ENCODE measurements around the gene SRCIN1. TPM values are rescaled to one million over a fixed set of nuclear protein-coding genes. Genes with fewer than 3 reads are reported as not detected.
"Not testable (repeated sequence)": the region's sequence is repeated elsewhere in the genome, so short reads cannot be mapped to it uniquely, and the experiment has no call there.

SRCIN1 gene
- total RNA-seq, 1 donor from 2014 or later, result 6.2 TPM

GRCh38 chr17:38501718-38502117 lies 104.0 kb downstream of the SRCIN1 start:
- DNase-seq (ENCODE audit: low spot score); intact Hi-C loops (cut with DNase I): not testable (repeated sequence)

GRCh38 chr17:38499230-38499629 lies 106.5 kb downstream of the SRCIN1 start:
- DNase-seq (ENCODE audit: low spot score); intact Hi-C loops (cut with DNase I): not testable (repeated sequence)

- DNase-seq (ENCODE audit: low spot score), result no peak
- intact Hi-C loops (cut with DNase I), result no loop called here
Observed at GRCh38 chr17:38498353-38498752, 107.4 kb downstream of the SRCIN1 start.

GRCh38 chr17:38497656-38498055 lies 108.1 kb downstream of the SRCIN1 start:
- DNase-seq (ENCODE audit: low spot score); intact Hi-C loops (cut with DNase I): not testable (repeated sequence)

- not testable (repeated sequence) for DNase-seq (ENCODE audit: low spot score)
- intact Hi-C loops (cut with DNase I), result loop anchor here (5.0 kb wide), 2 partner anchors 88 to 173 kb away; no protein-coding TSS in a partner anchor
Observed at GRCh38 chr17:38494152-38494551, 111.6 kb downstream of the SRCIN1 start.

- DNase-seq (ENCODE audit: low spot score), result peak; percentile 94
- intact Hi-C loops (cut with DNase I), result loop anchor here (5.0 kb wide), 2 partner anchors 90 to 175 kb away; no protein-coding TSS in a partner anchor
Observed at GRCh38 chr17:38492067-38493040, 113.4 kb downstream of the SRCIN1 start.

GRCh38 chr17:38491346-38492066 lies 114.2 kb downstream of the SRCIN1 start:
- intact Hi-C loops (cut with DNase I), result loop anchor here (5.0 kb wide), 2 partner anchors 91 to 176 kb away; no protein-coding TSS in a partner anchor
- DNase-seq (ENCODE audit: low spot score), result not testable (repeated sequence)

GRCh38 chr17:38489774-38490173 lies 116.0 kb downstream of the SRCIN1 start:
- DNase-seq (ENCODE audit: low spot score), result not testable (repeated sequence)
- intact Hi-C loops (cut with DNase I), result loop anchor here (5.0 to 10.0 kb wide), 4 partner anchors 62 to 178 kb away; partner anchors contain the start of genes ARHGAP23 and SOCS7

GRCh38 chr17:38485681-38486298 lies 120.0 kb downstream of the SRCIN1 start:
- not testable (repeated sequence) for DNase-seq (ENCODE audit: low spot score)
- intact Hi-C loops (cut with DNase I), result loop anchor here (1.0 to 10.0 kb wide), 3 partner anchors 41 to 131 kb away; partner anchors contain the start of genes ARHGAP23 and SOCS7

GRCh38 chr17:38485146-38485468 lies 120.6 kb downstream of the SRCIN1 start:
- intact Hi-C loops (cut with DNase I), result loop anchor here (1.0 to 10.0 kb wide), 3 partner anchors 41 to 130 kb away; partner anchors contain the start of genes ARHGAP23 and SOCS7

GRCh38 chr17:38484242-38485145 lies 121.3 kb downstream of the SRCIN1 start:
- intact Hi-C loops (cut with DNase I), result loop anchor here (1.0 to 10.0 kb wide), 3 partner anchors 40 to 130 kb away; partner anchors contain the start of genes ARHGAP23 and SOCS7
- DNase-seq (ENCODE audit: low spot score), result not testable (repeated sequence)

More at GRCh38 chr17:38485146-38485468, 120.6 kb downstream of the SRCIN1 start:
- DNase-seq (ENCODE audit: low spot score), result no peak

GRCh38 chr17:38482700-38483043 lies 123.1 kb downstream of the SRCIN1 start:
- DNase-seq (ENCODE audit: low spot score), result not testable (repeated sequence)
- intact Hi-C loops (cut with DNase I), result loop anchor here (10.0 kb wide), 1 partner anchor 128 kb away; the partner anchor contains the start of gene SOCS7

- DNase-seq (ENCODE audit: low spot score), result not testable (repeated sequence)
- intact Hi-C loops (cut with DNase I), result loop anchor here (10.0 kb wide), 1 partner anchor 127 kb away; the partner anchor contains the start of gene SOCS7
Observed at GRCh38 chr17:38482039-38482699, 123.6 kb downstream of the SRCIN1 start.

Other genes with a start within 250 kb of the SRCIN1 start
- 96.8 TPM for gene ARHGAP23, start 177.5 kb downstream of the SRCIN1 start, total RNA-seq
- 2.3 TPM for gene EPOP, start 69.0 kb upstream of the SRCIN1 start, total RNA-seq
- 92.2 TPM for gene MLLT6, start 99.3 kb upstream of the SRCIN1 start, total RNA-seq
- gene CISD3, start 124.4 kb upstream of the SRCIN1 start, total RNA-seq, result 67.1 TPM
- 29.3 TPM for gene PCGF2, start 142.4 kb upstream of the SRCIN1 start, total RNA-seq
- gene PSMB3, start 146.8 kb upstream of the SRCIN1 start, total RNA-seq, result 141 TPM
- 48.4 TPM for gene PIP4K2B, start 193.6 kb upstream of the SRCIN1 start, total RNA-seq
- 10.4 TPM for gene CWC25, start 219.4 kb upstream of the SRCIN1 start, total RNA-seq
- 564 TPM for gene RPL23, start 247.8 kb upstream of the SRCIN1 start, total RNA-seq

All from cardiac septum (tissue), 1 donor.